HG02642 (cell line): ENCODE results near the gene SH3PXD2A.

Experiments used
- ATAC-seq: cut with Tn5 transposase; IDR thresholded peaks from one replicate; pipeline ENCODE4 v1.9.1; 2021; ENCODE audit warnings: mild to moderate bottlenecking; ENCODE audit not compliant: unreplicated experiment, poor library complexity

SH3PXD2A gene

GRCh38 chr10:103877861-103878260 is 22.5 kb upstream of the SH3PXD2A start:
- ATAC-seq = no peak

DNA sequence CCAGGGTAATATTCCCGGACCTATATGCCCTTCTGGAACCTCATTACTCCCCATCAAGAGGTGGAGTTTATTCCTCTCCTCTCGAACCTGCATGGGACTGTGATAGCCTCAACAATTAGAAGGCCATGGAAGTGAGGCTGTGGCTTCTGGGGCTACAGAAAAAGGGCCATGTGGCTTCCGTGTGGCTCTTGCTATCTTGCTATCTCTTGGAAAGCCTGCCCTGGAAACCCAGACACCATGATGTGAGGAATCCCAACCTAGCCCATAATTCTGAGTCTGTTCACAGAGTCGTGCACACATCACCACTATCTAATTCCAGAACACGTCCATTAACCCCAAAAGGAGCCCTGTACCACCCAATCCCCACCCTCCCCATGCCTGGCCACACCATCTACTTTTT is 20.8 kb upstream of the SH3PXD2A start:
- no peak for ATAC-seq

- no peak for ATAC-seq
Observed at GRCh38 chr10:103874730-103875129, 19.4 kb upstream of the SH3PXD2A start.

DNA sequence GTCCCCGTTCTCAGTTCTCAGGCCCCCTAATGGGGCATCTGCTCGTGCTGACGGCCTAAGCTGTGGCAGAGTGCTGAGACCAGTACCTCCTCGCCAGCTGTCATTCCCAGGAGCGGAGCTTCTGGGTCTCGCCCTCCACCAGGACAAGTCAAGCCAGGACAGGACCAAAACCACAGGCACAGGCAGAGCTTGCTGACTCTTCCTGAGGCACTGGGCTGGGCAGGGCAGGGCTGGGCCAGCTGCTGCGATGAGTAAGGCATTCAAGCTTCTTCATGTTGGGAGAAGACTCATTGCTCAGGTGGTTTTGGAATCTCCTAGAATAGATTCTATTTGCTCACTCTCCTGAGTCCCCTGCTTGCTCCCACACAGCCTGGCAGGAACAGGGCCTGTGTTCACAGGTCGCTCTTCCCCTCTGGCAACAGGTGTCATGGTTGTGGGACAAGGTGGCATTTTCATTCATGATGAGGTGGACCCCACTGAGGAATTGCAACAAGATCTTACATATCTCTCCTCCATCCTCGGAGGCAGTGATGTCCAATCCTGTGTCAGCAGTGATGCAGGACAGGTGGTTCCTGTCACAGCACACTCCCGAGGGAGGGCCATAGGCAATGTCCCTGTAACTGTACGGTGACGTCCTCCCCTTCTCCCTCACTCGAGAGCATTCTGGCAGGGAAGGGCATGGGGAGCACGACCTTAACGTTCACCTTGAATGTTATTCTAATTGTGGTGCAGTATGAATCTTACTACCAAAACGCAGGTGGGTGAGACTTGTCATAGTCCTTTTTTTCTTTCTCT is 17.0 kb upstream of the SH3PXD2A start:
- ATAC-seq = no peak

DNA sequence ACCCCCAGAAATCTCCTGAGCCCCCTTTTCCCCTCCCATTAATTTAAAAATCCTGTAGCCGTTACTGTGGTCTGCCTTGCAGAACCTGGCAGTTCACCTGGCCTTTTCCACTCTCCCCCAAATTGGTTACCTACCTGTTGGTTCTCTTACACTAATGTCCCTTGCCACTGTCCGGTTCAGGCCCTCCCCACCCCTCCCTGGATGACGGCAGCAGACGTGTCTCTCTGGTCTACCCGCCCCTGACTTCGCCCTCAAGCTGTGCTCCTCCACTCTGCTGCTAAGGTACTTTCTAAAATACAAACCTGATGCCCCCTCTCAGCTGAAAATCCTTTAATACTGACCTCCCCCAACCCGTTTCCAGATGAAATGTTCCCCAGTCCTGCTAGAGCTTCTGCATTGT is 15.6 kb upstream of the SH3PXD2A start:
- ATAC-seq = no peak

GRCh38 chr10:103870516-103870915 is 15.1 kb upstream of the SH3PXD2A start:
- no peak for ATAC-seq

DNA sequence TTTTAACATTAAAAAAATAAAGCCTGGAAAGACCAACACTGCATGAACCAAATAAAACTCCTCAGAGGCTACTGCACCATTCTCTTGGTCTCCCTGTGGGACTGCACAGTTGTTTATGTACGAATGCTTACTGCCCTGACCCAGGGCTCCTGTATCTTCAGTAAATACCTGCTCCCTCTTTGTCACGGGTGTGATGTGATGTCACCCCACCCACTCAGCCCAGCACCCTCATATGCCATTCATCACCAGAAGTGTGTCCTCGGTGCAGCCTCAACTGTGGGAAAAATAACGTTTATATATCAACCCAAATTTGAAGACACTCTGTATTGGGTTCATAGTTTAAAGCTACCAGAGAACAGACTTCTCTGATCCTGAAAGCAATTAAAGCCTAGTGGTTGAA is 14.0 kb upstream of the SH3PXD2A start:
- ATAC-seq = no peak

DNA sequence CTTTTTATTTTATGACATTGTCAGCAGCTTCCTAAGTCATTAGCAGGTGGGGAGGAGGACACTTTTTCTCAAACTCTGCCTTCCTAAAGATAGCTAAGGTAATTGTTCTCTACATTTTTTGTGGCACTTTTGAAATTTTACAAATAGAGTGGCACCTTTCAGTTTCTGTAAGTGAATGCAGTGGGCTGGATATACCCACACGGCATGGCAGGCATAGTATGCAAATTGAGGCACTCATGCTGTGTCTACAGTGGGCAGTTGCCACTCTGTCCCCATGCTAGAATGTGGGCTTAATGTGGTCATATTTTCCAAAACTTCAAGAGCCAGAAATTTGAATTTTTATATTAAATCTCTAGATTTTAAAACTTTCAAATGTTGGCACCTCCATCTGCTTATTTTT is 12.8 kb upstream of the SH3PXD2A start:
- ATAC-seq = no peak

DNA sequence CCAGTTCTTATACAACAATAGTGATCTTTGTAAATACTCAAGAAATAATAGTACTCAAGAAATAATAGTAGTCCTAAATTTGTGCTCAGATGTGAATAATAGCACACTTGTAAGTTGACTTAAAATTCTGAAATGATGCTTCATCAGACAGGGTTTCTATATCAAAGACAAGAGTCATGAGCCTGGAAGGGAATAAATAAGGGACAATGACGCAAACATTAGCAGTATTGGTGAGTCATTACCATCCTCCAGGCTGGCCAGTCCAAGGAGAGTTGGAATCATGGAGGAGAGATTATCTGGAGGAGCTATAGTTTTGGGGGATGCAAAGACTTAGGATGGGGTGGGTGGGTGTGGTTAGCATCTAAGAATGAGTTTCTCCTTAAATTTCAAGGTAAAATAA is 6.1 kb upstream of the SH3PXD2A start:
- ATAC-seq = no peak

DNA sequence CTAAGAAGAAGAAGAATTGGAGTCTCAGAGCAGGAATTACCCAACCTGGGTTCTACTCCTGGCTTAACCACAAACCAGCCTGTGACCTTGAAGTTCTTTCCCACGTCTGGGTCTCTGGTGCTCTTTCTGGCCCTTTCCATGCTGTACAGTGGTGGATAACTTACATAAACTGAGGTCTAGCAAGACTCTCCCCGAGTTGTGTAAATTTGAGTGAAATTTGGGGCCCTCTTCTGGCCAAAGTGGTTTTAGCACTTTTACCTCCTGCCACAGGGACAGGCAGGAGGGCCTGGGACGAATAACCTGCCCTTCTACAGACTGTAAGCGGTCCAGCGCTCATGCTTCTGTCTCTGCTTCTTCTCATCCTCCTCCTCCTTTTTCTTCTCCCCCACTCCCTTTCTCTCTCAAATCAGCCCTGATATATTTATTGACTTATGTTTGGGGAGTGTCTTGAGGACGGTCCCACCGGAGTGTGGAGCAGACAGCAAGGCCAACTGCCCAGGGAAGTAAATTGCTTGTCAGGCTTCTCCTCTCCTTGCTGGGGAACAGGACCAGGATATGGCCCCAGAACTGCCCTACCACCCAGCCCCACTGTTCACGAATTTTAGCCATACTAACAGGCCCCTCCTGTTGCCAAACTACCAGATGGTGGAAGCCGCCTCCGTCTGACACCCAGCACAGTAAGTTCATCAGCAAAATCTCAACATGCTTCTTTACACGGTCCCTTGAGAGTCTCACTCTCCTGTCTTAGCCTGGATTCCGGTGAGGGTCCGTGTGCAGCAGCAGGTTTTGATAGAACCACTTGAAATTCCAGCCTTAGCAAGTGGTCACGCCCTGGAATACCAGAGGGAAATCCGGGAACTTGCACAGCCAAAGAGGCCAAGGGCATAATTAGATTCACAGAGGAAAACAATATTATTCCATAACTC is 4.0 kb upstream of the SH3PXD2A start:
- no peak for ATAC-seq

- no peak for ATAC-seq
Observed at GRCh38 chr10:103858360-103858759, 3.0 kb upstream of the SH3PXD2A start.

DNA sequence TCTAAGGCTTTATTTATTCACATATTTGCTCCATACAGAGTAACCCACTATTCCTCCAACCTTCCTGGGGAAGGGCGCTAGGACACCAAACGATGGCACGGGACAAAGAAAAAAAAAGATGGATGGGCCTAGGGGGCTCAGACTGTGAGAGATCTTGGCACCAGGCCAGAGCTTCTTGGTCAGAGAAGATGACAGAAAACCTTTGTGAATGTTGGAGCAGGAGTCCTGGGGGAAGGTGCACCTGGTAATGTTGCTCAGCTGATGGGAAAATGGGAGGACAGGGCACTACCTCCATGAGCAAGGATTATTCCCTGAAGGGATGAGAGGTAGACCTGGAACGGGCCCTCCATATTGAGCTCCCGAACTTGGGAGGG is 1.4 kb upstream of the SH3PXD2A start:
- ATAC-seq = no peak

DNA sequence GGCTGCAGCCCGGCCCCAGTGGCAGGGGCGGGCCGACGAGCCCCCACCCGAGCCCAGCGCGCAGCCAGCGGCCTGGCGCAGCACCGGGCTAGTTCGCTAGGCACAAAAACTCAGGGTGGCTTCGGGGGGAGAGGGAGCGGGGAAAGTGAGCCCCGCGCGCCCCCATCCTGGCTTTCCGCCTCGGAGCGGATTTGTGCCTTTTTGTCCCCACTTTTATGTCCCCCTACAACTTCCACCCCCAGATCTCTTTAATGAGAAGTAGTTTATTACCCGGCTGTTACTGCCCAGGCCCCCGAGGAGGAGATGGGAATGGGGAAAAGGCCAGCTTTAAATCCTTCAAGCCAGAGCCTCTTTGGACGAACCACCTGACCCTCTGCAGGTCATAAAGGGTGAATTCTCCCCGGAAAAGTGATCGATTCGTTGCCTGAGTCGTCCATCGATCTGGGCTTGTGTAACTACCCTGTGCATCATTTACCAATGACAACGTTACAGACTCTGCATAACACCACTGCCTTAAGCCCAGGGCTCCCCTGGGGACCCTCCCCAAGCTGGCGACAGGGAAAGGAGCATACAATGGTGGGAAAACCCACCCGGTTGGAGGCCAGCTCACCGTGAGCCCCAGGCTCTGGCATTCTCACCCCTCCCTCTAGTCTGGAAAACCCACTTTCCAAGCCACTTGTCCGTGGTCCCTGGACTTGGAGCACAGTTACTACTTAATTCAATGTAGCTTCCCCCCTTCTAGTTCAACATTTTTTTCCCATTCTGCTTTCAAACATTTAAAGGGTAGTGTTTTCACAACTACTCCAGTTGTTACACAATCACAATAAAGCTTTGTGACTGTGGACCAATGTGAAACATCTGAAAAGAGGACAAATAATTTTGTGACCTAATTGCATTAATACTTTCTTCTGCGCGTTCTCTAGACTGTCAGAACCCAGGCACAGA is 748 bp upstream of the SH3PXD2A start:
- ATAC-seq = no peak

DNA sequence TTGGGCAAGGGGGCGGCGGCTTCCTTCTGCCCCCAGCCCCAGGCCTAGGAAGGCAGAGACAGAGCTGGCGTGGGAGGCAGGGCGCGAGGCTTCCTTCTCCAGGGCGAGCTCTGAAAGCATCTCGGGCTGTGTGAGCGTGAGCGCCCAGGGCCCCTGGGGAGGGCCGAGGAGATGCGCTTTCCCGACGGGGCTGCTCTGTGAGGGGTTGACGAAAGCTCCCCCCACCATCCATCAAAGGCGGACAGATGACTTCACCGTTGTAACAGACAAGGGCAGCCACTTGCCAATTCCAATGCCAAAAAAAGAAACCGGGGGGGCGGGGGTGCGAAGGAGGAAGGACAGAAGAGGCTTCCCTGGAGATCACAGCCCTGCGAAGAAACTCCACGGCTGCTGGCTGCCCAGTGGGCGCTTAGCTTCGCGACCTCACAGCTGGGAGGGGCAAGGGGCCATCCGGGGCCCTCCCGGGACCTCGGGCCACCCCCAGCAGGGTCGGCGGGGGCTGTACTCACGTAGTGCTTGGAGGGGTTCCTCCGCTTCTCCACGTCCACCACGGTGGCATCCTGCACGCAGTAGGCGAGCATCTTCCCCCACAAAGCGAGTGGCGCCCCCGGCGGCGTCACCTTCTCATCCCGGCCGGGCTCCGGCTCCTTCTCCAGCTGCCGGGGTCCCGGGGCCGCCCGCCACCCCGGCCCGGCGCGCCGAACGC is 537 bp downstream of the SH3PXD2A start:
- ATAC-seq = no peak

DNA sequence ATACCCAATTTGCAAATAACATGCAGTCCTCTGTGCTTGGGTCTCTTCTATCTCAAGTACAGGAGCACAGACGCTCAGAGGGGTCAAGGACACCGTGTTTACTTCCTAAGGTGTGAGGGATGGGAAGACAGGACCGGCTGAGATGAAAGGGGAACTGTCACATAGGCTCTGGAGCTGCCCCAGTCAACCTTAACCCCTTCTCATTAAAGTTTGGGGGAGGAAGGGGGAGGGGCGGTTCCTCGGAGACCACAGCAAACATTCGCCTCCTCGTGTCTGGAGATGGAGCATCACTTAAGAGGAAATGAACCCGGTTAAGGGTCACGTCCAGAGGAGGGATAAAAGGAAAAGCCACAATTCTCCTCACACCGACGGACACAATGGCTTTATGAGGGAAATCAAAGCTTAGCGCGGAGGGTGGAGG is 1.1 kb downstream of the SH3PXD2A start:
- ATAC-seq = no peak

- ATAC-seq = no peak
Observed at GRCh38 chr10:103853428-103854264, 1.7 kb downstream of the SH3PXD2A start.

GRCh38 chr10:103852856-103853255 is 2.5 kb downstream of the SH3PXD2A start:
- no peak for ATAC-seq

- ATAC-seq = no peak
Observed at GRCh38 chr10:103852189-103852711, 3.1 kb downstream of the SH3PXD2A start.

DNA sequence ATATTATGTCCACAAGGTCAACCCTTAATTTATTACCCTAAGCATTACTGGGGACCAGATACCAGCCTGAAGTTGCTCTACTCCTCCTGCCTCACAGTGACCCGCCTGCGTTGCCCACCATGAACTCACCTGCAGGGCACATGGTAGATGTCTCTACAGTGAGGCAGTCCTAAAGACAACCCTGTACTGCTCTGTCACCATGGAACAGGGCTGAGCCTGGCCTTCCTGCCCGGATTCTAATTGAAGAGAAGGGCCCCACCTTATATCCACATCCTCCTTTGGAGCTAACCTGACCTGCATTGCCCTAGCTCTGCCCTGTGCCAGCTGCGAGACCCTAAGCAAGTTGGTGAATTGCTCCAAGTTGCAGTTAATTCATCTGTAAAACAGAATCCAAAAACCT is 4.1 kb downstream of the SH3PXD2A start:
- no peak for ATAC-seq
